Embryonic facial prominence (tissue), 1 donor: ENCODE measurements around the gene EFNA3.

Experiments used
- DNase-seq: peaks from one replicate; pipeline ENCODE4 v3.0.0-alpha.2; 2016; ENCODE audit errors: extremely low spot score

EFNA3 gene

DNA sequence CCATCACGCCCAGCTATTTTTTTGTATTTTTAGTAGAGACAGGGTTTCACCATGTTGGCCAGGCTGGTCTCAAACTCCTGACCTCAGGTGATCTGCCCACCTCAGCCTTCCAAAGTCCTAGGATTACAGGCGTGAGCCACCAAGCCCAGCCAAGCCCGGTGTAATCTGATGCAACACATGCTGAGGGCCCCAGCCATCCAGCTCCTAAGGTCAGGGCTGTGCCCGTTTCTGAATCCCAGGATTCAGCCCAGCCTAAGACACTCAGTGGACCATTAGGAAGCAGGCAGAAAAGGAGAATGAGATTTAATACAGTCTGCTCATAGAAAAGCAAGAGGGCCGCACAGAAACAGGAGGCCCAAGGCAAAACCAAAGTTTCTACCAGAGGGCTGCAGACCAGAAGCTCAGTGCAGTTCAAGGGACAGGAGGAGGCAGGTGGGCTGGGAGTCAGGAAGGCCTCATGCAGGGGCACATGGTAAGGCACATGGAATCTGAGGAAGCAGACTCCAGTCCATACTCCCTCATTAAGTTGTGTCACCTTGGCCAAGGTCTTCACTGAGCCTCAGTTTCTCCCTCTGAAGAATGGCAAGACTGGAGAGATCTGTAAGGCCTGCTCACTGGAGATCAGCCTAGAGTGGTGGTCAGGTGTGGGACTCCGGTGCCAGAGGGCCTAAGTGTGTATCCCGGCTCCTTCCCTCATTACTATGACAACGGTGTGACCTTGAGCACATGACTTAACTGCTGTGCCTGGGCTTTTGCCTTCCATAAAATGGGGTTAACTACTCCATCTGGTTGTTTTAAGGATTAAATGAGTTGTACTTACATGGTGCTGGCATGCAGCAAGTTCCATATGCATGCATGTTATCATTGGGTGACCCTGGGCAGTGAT lies 29.9 kb upstream of the EFNA3 start:
- no peak for DNase-seq

DNA sequence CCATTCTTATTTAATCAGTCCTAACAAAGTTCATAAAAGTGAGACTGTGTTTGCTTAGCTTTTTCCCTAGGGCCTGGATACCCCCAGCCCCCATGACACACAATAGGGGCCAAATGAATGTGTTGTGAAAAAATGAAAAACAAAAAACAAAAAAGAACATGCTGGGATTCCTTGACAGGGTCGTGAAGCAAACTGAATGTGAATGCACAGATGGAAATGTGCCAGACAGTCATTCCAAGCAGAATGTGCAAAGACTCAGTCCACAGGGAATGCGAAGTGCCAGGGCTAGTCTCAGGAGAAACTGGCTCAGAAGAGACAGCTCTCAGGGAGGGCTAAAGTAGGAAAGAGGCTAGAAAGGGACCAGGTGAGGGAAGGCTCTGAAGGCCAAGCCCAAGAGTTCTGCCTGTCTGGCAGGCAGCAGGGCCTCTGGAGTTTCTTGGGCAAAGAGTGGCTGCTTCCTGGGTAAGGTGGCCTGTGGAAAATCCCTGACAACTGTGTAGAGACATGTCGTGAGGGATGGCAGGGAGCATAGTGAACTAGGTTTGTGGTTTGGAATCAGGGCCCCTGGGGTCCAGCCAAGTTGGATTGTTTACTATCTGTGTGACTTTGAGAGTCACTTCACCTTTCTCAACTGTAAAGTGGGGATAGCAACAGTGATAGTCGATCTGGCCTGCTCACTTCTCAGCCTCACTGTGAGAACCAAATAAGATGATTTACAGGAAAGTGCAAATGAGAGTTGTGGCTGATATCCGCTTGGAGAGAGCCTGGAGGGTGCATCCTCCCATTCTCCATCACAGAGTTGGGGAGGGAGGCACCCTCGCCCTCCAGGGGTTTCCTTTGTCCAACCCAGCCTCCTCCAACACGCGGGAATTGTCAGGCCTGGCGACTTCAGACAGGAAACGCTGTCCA lies 28.7 kb upstream of the EFNA3 start:
- DNase-seq: no peak

DNA sequence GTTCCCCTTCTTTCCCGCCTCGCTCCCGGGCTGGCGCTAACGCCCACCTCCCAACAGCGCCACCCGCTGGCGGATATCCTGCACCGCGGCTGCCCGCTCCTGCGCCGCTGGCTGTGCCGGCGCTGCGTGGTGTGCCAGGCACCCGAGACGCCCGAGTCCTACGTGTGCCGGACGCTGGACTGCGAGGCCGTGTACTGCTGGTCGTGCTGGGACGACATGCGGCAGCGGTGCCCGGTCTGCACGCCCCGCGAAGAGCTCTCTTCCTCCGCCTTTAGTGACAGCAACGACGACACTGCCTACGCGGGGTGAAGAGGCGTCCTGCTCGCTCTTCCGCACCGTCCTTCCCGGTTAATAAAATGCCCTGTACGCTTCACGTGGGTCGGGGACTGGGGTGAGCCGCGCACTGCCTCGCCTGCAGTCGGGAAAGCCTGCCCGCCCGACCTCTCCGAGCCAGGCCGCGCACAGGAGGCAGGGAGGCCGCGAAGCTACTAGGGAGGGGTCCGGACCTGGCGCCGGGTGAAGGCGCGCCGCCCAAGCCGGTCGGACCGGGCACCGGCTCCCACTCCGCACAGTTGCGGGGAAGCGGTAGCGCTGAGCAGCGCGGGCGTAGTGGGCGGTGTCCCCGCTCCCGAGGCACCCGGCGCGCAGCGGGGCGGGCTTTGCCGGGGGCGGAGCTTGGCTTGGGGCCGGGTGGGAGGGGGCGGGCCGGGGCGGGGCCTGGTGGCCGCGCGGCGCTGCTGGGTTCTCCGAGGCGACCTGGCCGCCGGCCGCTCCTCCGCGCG lies 27.9 kb upstream of the EFNA3 start, which contains the start of gene ADAM15:
TSS of gene ADAM15 (plus strand) at position 757 of the 782 bp plus-strand sequence. CDS start 71 bp downstream, outside the sequence.
- no peak for DNase-seq

DNA sequence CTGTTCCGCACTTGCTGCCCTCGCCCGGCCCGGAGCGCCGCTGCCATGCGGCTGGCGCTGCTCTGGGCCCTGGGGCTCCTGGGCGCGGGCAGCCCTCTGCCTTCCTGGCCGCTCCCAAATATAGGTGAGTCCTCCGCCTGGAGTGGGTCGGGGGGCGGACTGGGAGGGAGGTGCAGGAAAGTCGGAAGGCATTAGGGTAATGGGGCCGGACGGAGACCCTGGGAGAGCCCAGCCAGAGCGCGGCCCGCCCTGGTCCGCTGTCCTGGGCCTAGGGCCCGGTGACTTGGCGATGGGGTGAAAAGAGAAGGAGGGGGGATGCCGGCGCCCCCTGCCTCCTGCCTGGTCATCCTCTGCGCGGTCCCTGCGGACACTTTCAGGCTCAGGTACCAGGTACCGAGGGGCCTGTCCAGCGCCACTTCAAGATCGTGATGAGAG lies 27.3 kb upstream of the EFNA3 start:
- DNase-seq: no peak

DNA sequence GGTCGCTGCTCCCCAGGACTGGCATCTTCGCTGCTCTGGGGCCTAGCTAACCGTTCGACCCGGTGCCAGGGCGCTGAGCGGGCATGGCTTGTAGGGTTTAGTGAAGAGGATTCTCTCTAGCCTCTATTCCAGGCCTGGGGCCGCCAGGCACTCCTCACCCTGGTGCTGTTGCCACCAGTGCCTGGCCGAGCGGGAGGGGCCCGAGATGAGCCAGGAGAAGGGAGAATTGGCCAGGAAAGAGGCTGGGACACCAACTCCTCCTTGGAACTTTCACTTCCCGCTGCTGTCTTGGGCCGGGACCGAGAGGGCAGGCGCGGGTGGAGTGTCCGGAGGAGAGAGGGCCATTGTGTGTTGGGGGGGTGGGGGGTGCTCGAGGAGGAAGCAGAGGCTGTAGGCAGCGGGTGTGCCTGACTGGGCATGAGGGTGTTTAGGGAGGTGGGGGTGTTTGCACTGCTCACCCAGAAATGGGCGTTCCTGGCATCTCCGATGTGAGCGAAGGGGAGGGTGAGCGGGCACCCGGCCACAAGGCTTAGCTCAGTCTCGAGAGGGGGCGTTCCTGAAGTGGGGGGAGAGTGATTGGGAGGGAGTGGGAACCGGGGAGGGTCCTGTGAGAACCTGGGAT lies 26.7 kb upstream of the EFNA3 start:
- no peak for DNase-seq

DNA sequence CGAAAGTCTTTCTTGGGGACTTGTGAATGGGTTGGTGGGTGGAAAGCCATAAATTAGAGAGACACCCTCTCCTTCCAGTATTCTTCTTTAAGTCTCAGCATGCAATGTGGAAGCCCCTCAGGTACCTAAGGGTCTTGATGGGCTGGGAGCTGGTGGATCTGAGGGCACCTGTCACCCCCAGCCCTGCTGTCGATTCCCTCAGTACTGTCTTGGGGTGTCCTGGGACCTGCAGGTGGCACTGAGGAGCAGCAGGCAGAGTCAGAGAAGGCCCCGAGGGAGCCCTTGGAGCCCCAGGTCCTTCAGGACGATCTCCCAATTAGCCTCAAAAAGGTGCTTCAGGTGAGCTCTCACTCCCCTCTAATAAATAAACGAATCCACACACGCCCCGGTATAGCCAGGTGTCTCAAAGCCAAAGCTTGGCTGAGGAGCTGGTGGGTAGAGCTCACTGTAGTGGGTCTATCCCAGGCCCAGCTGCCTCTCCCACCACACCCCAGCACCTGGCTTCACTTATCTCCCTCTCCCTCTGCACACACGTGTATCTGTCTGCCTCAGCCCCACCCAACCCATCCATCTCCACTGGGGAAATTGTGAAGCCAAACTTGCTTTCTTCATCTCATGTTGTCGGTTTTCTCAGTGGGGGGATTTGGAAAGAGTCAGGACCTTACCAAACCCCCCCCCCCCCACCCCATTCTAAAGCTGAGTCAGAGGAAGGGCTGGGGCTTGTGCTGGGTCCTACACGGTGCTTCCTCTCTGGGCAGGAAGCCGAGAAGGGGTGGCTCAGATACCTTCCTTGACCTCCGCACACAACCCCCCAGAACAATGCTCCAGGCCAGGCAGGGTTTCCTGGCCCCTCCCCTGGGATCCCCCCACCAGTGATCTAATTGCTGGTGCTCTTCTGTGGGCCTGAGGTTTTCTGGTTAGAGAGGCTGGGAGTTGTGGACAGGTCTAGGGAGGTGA lies 25.9 kb upstream of the EFNA3 start:
- DNase-seq: no peak

DNA sequence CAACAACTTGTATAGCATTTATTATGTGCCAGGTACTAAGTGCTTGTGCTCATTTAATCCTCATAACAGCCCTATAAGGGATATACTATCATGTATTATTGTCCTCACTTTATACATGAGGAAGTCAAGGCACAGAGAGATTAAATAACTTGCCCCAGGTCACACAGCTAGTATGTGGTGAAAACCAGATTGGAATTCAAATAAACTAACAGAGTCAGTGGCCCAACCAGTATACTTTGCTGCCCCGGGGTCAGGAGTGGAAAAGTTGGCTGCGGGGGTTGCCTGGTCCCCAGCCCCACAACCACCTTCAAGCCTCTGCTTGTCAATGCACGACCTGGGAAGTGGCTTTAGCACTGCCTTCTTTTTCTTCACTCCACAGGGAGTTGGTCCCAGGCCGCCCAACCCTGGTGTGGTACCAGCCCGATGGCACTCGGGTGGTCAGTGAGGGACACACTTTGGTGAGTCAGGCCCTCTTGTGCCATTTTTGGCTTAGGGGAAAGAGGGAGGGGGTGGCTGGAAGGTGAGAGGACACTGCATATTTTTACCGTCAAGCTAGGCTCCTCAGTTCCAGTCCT lies 25.0 kb upstream of the EFNA3 start:
- no peak for DNase-seq

DNA sequence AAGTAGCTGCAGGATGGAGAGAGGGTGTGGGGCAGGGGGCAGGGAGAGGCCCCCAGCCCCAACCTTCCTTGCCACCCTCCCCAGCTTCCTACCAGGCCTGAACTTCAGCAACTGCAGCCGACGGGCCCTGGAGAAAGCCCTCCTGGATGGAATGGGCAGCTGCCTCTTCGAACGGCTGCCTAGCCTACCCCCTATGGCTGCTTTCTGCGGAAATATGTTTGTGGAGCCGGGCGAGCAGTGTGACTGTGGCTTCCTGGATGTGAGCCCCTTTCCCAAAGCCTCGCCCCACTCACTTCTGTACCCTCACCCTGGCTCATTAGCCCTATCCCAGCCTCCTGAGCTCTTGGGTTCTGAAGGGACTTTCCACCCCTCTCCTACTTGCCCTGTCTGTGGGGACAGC lies 21.5 kb upstream of the EFNA3 start:
- DNase-seq: no peak

DNA sequence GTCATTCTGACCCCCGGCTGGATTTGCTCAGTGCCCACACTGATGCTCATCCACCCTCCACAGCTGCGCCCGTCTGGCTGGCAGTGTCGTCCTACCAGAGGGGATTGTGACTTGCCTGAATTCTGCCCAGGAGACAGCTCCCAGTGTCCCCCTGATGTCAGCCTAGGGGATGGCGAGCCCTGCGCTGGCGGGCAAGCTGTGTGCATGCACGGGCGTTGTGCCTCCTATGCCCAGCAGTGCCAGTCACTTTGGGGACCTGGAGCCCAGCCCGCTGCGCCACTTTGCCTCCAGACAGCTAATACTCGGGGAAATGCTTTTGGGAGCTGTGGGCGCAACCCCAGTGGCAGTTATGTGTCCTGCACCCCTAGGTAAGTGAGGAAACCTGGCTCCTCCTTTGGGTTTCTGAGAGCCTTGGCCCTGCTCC lies 20.8 kb upstream of the EFNA3 start:
- DNase-seq: no peak

DNA sequence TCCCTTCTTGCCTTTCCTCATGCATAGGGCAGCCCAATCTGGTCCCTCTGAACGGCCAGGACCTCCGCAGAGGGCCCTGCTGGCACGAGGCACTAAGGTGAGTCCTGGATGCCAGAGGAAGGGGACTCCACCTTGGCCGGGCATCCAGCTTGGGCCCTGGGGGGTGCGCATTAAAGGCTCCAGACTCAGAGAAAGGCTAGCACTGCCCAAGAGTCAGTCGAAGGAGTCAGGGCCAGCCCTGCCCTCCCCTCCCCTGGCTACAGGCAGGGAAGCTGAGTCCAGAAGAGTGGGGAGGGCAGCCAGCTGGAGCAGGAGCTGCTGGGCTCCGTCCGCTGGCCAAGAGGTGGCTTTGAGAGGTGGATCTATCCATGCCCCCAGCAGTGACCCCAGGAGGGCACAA lies 17.9 kb upstream of the EFNA3 start:
- no peak for DNase-seq

DNA sequence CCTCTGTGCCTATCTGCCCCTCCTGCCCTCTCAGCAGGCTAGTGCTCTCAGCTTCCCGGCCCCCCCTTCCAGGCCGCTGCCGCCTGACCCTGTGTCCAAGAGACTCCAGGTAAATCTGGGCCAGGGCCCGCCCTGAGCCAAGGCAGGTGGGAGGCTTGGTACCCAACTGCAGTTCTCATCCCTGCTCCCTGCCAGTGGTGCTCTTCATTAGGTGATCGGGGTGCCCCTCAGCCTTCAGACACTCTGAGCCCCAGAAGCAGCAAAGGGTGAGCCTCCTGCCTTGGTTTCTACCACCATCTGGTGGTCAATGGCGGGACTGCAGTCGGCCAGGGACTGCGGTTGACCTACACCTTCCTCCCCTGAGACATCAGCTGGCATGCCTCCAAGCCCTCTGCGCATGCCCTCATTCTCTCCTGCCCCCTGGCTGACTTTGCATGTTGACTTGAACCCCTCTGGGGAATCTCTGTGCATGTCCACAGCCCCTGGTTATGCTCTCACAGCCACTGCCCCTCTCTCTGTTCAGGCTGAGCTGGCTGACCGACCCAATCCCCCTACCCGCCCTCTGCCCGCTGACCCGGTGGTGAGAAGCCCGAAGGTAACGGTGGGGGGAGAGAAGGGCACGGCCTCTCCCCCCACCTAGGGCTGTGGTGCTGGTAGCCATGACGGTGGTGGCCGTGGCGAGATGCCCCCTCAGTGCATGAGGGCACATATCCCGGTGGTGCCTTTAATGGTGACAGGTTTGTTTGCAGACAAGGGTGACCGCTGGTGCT lies 17.1 kb upstream of the EFNA3 start:
- no peak for DNase-seq

DNA sequence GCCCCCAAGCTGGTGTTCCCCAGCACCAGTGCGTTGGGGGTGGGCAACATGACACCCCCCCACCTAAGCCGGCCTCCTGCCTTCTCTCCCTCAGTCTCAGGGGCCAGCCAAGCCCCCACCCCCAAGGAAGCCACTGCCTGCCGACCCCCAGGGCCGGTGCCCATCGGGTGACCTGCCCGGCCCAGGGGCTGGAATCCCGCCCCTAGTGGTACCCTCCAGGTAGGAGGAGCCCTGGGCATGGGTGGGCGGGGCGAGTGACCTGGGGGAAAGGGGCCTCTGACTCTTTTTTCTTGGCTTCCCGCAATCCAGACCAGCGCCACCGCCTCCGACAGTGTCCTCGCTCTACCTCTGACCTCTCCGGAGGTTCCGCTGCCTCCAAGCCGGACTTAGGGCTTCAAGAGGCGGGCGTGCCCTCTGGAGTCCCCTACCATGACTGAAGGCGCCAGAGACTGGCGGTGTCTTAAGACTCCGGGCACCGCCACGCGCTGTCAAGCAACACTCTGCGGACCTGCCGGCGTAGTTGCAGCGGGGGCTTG lies 16.4 kb upstream of the EFNA3 start:
- DNase-seq: no peak

DNA sequence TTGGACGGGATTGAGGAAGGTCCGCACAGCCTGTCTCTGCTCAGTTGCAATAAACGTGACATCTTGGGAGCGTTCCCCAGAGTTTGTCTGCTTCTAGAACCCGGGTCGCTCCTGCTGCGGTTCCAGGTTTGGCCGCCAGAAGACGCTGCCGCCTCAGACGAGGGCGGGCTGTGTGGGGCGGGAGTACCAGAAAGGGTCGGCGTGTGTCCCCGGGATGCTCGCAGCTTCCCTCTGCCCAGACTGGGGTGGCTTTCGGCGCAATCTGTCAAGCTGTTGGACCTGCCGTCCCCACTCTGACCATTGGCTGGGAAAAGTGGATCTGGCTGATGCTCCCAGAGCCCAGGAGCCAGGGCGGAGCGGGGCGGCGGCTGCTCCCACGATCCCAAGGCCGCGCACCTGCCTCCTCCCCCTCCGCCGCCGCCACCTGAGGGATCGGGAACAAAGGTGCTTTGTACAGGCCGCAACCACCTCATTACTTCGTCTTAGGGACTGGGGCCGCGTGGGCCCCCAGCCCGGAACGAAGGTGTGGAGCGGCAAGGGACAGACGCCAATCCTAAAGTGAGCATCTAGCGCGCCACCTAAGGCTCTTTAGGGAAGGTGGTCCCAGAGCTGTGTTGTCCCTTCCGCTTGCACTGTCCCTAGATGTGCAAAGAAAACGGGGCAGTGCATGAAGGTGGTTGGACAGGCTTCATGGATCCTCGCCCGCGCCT lies 15.8 kb upstream of the EFNA3 start:
- DNase-seq: no peak

DNA sequence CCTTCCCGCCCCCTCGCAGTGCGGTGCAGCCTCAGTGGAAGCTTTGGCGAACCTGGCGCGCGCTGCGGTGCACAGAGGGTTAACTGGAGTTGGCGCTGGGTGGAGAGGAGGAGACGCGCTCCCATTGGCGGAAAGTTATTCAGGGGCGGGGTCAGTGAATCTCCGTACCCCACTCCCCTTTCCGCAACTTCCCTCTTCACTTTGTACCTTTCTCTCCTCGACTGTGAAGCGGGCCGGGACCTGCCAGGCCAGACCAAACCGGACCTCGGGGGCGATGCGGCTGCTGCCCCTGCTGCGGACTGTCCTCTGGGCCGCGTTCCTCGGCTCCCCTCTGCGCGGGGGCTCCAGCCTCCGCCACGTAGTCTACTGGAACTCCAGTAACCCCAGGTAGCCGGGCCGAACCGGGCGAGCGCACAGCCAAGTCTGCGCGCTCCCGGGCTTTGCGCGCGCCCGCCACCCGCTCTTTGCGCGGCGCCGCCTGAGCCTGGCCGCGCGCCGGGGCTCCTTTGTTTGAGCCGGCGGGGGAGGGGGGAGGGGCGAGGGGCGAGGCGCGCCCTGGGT lies 15.0 kb upstream of the EFNA3 start, which contains the start of gene EFNA4:
TSS of gene EFNA4 (plus strand) at position 191 of the 561 bp plus-strand sequence. CDS start at position 275, 84 bp downstream.
- DNase-seq: peak; percentile 93

DNA sequence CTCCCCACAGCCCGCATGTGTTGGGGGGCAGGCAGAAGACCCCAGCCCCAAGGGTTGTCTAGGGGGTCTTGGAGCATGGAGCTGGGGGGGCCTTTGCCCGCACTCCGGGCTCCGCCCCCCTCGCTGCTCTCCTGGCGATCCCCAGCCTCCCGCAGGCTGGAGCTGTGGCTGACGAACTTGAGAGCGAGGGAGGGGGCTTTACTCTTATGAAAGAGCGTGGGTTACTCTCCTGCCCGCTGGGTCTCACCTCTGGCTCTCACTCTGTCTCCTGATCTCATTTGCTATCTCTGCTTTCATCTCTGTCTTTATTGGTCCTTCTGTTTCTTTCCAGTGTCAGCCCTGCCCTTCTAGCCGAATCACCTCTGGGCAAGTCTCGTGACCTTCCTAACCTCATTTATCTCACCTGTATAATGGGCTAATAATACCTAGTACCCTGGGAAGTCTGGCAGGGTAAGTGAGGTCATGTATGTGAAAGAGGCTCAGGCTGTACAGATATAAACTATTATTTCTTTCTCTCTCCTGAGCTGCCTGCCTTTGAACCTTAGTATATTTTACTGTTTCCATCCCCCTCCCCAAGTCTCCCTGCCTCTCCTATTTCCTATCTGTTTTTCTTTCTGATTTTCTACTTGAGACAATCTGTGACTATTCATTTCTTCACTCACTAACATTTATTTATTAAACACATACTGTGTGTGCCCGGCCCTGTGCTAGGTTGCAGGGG lies 14.4 kb upstream of the EFNA3 start:
- peak; percentile 60 for DNase-seq

DNA sequence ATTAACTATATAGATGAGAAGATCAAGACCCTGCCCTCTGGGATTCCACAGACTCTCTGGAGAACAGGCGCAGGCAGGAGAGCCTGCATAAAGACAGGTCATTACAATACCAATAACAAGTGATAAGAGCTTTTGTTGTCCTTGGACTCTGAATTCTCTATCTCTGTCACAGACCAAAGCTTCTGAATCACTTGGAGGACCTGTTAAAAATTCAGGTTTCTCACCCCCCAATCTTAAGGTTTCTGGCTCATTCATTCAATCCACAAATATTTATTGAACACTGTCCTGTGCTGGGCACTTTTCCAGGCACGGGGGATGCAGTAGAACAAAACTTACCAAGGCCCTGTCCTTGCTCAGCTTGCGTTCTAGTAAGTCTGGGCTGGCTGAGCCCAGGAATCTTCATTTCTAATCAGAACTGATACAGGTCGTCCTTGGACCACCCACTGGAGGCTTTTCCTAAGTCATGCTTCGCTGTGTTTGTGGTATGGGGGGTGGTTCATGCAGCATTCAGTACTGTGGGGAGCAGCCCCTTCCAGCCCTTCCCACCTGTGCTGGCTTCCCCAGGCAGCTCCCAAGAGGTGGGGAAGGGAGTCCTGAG lies 13.7 kb upstream of the EFNA3 start:
- no peak for DNase-seq
